Smooth muscle cell of bladder (primary cell): ENCODE data around the gene ZNF439. TPM values are rescaled to one million over a fixed set of nuclear protein-coding genes. Genes with fewer than 3 reads are reported as not detected.

ENCODE experiments used
- total RNA-seq: library from RNA; depleted of rRNA; stranded (reverse); fragments of >200 nt; gene quantifications from 2 replicates; pipeline ENCODE4 v1.2.3, GENCODE V29; 2014

The ZNF439 gene
- total RNA-seq = 5.8 and 6.0 TPM in 2 replicates

DNA sequence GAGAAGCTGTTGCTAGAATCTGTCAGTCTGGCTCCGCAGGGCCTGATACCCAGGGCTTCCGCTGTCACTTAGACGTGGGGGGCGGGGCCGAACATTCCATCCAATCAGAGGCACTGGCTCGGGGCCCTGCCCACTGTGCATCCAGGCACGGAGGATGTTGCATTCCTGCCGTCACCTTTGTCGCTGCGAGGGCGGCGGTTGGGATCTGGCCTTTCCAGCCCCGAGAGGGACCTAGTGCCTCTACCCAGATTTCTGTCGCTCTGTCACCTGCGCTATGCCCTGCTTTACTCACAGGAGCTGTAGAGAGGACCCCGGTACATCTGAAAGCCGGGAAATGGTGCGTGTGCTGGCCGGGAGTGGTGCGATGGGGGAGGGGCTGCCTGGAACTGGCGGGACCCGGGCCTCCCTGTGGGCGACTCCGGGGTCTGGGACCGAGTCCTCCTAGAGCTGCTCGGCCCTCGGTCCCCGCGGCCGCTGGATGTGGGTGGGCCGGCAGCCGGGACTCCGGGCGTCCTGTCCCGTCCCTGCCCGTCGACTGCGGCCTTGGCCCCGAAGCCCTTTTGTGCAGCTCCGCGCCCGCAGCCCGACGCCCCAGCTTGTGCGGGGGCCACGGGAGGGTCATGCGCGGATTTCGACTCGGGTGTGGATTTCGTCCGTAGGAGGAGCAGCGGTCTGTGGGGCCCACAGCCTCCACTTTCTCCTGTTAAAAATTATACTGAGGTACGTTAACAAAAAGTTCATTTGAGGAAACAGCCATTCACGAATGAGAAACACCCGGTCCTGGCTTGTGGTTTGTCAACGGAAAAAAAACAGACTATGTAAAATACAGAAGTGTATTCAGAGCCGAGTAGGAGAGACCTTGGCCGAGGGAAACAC is at the start of gene ZNF439:
Gene ZNF439 (plus strand): TSS at position 133 of the 876 bp plus-strand sequence. CDS start 142 bp downstream, at position 275.

GRCh38 chr19:11814029-11814699 is 34.4 kb upstream of the ZNF439 start, which contains the start of gene ZNF440:
TSS of gene ZNF440 (plus strand) at chr19:11814273. CDS start at chr19:11814448, 175 bp downstream.

DNA sequence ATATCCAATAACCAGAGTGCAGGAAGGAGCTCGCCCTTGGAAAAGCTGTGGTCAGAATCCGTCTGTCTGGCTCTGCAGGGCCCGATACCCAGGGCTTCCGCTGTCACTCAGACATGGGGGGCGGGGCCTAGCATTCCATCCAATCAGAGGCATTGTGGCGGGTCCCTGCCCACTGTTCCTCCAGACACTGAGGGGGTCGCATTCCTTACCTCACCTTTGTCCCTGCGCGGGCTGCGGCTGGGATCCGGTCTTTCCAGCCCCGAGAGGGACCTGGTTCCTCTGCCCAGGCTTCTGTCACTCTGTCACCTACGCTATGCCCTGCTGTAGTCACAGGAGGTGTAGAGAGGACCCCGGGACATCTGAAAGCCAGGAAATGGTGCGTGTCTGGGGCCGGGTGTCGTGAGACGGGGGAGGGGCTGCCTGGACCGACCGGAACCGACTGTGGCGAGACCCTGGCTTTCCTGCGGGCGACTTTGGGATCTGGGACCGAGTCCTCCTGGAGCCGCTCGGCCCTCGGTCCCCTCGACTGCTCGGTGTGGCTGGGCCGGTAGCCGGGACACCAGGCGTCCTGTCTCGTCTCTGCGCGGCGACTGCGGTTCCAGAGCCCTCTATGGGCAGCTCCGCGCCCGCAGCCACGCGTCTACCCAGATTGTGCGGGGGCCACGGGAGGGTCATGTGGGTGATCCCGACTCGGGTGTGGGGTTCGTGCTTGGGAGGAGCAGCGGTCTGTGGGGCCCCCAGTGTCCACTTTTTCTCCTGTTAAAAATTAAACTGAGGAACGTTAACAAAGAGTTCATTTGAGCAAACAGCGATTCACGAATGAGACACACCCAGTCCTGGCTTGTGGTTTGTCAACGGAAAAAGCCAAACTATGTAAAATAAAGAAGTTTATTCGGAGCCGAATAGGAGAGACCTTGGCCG is 39.3 kb downstream of the ZNF439 start, which contains the start of gene ZNF69:
Gene ZNF69 (plus strand): TSS at position 172 of the 921 bp plus-strand sequence. CDS start 142 bp downstream, at position 314.

Other genes with a start within 250 kb of the ZNF439 start
- gene ZNF823, start 109.8 kb upstream of the ZNF439 start, total RNA-seq = 3.1 and 4.3 TPM in 2 replicates
- gene ZNF441, start 81.7 kb upstream of the ZNF439 start, total RNA-seq = 12.9 and 14.9 TPM in 2 replicates
- 3.0 and 3.3 TPM in 2 replicates for gene ZNF491, start 50.2 kb upstream of the ZNF439 start, total RNA-seq
- 7.5 and 7.7 TPM in 2 replicates for gene ZNF440, start 34.5 kb upstream of the ZNF439 start, total RNA-seq
- gene ZNF69, start 39.1 kb downstream of the ZNF439 start, total RNA-seq = 3.4 and 3.6 TPM in 2 replicates
- 7.6 and 7.8 TPM in 2 replicates for gene ZNF700, start 76.4 kb downstream of the ZNF439 start, total RNA-seq
- 1.3 and 2.3 TPM in 2 replicates for gene ZNF763, start 116.3 kb downstream of the ZNF439 start, total RNA-seq
- 5.5 and 5.8 TPM in 2 replicates for gene ZNF433, start 187.0 kb downstream of the ZNF439 start, total RNA-seq
- gene ZNF878, start 204.2 kb downstream of the ZNF439 start, total RNA-seq = under 0.01 TPM in 1 of 2 replicates, not detected in the other
- gene ZNF844, start 216.0 kb downstream of the ZNF439 start, total RNA-seq = 7.3 and 9.2 TPM in 2 replicates